Endothelial cell of umbilical vein (primary cell): Measurements from ENCODE around the gene CFD. TPM values are rescaled to one million over a fixed set of nuclear protein-coding genes. Genes with fewer than 3 reads are reported as not detected.
"Not testable (repeated sequence)": the region's sequence is repeated elsewhere in the genome, so short reads cannot be mapped to it uniquely, and the experiment has no call there.

Experiments used
- BruUV-seq: library from RNA; stranded (reverse); fragments of 400-500 nt; replicated peaks from 2 replicates; lab custom pipeline; 2021; lab: Mats Ljungman, UMichigan
- CTCF ChIA-PET: fragments of 300-600, 350-600 bp; sonication (Branson Sonifier 250); formaldehyde crosslinking; loops from one replicate; lab custom pipeline; 2021; ENCODE audit warnings: antibody characterized with exemption, inconsistent platforms; lab: Charles Lee
- POLR2A ChIA-PET: fragments of 300-600, 350-600 bp; sonication (Branson Sonifier 250); formaldehyde crosslinking; loops from one replicate; lab custom pipeline; 2021; ENCODE audit warnings: antibody characterized with exemption, inconsistent platforms; lab: Charles Lee
- DNase-seq: peaks from one replicate; pipeline ENCODE4 v3.0.0-alpha.2; 2011; ENCODE audit warnings: low read depth, low spot score
- FAIRE-seq: peaks from 2 replicates; lab custom pipeline; 2011; peaks lifted over from hg19 to GRCh38; lab: Jason Lieb, UNC
- H2AFZ ChIP-seq: 2 replicates; pipeline ENCODE4 v1.6.0; 2012; ENCODE audit warnings: low read depth, low read length, control low read depth, inconsistent platforms
- H3K27ac ChIP-seq: 2 replicates; pipeline ENCODE4 v1.5.1; 2011; ENCODE audit warnings: low read depth, mild to moderate bottlenecking, control low read depth, low read length, moderate library complexity; ENCODE audit not compliant: insufficient read depth
- H3K27me3 ChIP-seq, 2 experiments: 2 replicates each; pipeline versions ENCODE4 v1.6.0 to v1.6.1; 2011; ENCODE audit warnings: low read length in 2 of 2, mixed read lengths in 1 of 2; ENCODE audit not compliant: control insufficient read depth in 2 of 2, insufficient read depth in 2 of 2
- H3K36me3 ChIP-seq, 2 experiments: 2 replicates in 1 of 2; 3 replicates in 1 of 2; pipeline ENCODE4 v1.5.1; 2011; ENCODE audit warnings: low read length in 2 of 2, mild to moderate bottlenecking in 1 of 2, moderate library complexity in 1 of 2; ENCODE audit not compliant: control insufficient read depth in 2 of 2, insufficient read depth in 2 of 2; ENCODE audit errors: extremely low read depth in 1 of 2
- H3K4me1 ChIP-seq: 3 replicates; pipeline ENCODE4 v1.5.1; 2011; ENCODE audit warnings: mild to moderate bottlenecking, low read length; ENCODE audit not compliant: control insufficient read depth, insufficient read depth; ENCODE audit errors: extremely low read depth
- H3K4me2 ChIP-seq: 2 replicates; pipeline ENCODE4 v1.6.1; 2011; ENCODE audit warnings: low read length, control low read depth, mixed read lengths; ENCODE audit not compliant: insufficient read depth
- H3K4me3 ChIP-seq, 3 experiments: fragments of 200-600 bp in 1 of 3; sonication (generic), shearing (Covaris generic) in 1 of 3; replicated peaks in 1 of 3; 2 replicates each; pipeline ENCODE4 v1.5.1; 2011 to 2016; ENCODE audit warnings: control low read depth in 3 of 3, low read length in 3 of 3, mild to moderate bottlenecking in 2 of 3, inconsistent platforms in 1 of 3, low read depth in 1 of 3, moderate library complexity in 1 of 3; ENCODE audit not compliant: insufficient read depth in 1 of 3
- H3K79me2 ChIP-seq: 2 replicates; pipeline ENCODE4 v1.6.0; 2012; ENCODE audit warnings: low read length, inconsistent platforms; ENCODE audit not compliant: control insufficient read depth, insufficient read depth
- H3K9ac ChIP-seq: replicated peaks from 2 replicates; pipeline ENCODE3; 2011; ENCODE audit warnings: low read length, control low read depth; ENCODE audit not compliant: insufficient read depth; ENCODE audit errors: extremely low read depth
- H3K9me1 ChIP-seq: replicated peaks from 3 replicates; pipeline ENCODE4 v1.6.0; 2011; ENCODE audit warnings: mild to moderate bottlenecking, low read length; ENCODE audit not compliant: control insufficient read depth, insufficient read depth; ENCODE audit errors: extremely low read depth
- H3K9me3 ChIP-seq: replicated peaks from 2 replicates; pipeline ENCODE4 v1.5.1; 2012; ENCODE audit warnings: low read length, inconsistent platforms; ENCODE audit not compliant: control insufficient read depth, insufficient read depth
- H4K20me1 ChIP-seq: replicated peaks from 2 replicates; pipeline ENCODE3; 2011; ENCODE audit warnings: mild to moderate bottlenecking, low read length; ENCODE audit not compliant: control insufficient read depth, insufficient read depth; ENCODE audit errors: extremely low read depth
- EZH2 ChIP-seq: IDR thresholded peaks from 2 replicates; pipeline ENCODE4 v1.6.1; 2012; ENCODE audit warnings: borderline replicate concordance, low read depth, mild to moderate bottlenecking, moderate library complexity, low read length, inconsistent platforms; ENCODE audit not compliant: severe bottlenecking
- FOS ChIP-seq: IDR thresholded peaks from 2 replicates; pipeline ENCODE4 v1.6.1; 2011; ENCODE audit warnings: mild to moderate bottlenecking, low read length, moderate library complexity, borderline replicate concordance; ENCODE audit not compliant: insufficient read depth
- GATA2 ChIP-seq: IDR thresholded peaks from 2 replicates; pipeline ENCODE4 v1.7.0; 2011; ENCODE audit warnings: low read depth, mild to moderate bottlenecking, moderate library complexity, mixed read lengths, low read length; ENCODE audit not compliant: insufficient read length, insufficient read depth
- JUN ChIP-seq: IDR thresholded peaks from 2 replicates; pipeline ENCODE4 v1.6.1; 2011; ENCODE audit warnings: borderline replicate concordance, low read depth; ENCODE audit not compliant: insufficient read length, insufficient read depth
- MYC ChIP-seq: IDR thresholded peaks from one replicate; pipeline ENCODE4 v1.6.1; 2011; ENCODE audit warnings: mild to moderate bottlenecking, low read depth, low read length
- POLR2A ChIP-seq: IDR thresholded peaks from 2 replicates; pipeline ENCODE4 v1.6.1; 2012; ENCODE audit warnings: low read depth, mild to moderate bottlenecking, control low read depth, low read length
- POLR2AphosphoS5 ChIP-seq: IDR thresholded peaks from 2 replicates; pipeline ENCODE4 v1.6.1; 2012; ENCODE audit warnings: low read depth, mild to moderate bottlenecking, control low read depth, low read length, moderate library complexity; ENCODE audit not compliant: insufficient read depth
- dilution Hi-C: fragments of 300-500 bp; cut with MboI; formaldehyde crosslinking; loops from one replicate; pipeline ENCODE4 v1.15.0; 2019; ENCODE audit warnings: low sequenced_read_pairs; ENCODE audit not compliant: extremely low pct_ligation_motif_present
- intact Hi-C: fragments of 100-400 bp; cut with micrococcal nuclease; formaldehyde crosslinking; loops from one replicate; pipeline ENCODE4 v1.10.0; 2022
- polyA plus RNA-seq, 4 experiments: library from polyadenylated mRNA; depleted of rRNA in 3 of 4; stranded (reverse) in 3 of 4; unstranded in 1 of 4; fragments of >200 nt; gene quantifications; 2 replicates each; pipeline versions ENCODE4 v1.2.1 to v1.2.3, GENCODE V29; 2011 to 2012; ENCODE audit warnings: missing spikeins in 1 of 4
- total RNA-seq: library from RNA; stranded (reverse); gene quantifications from 2 replicates; pipeline ENCODE4 v1.2.3, GENCODE V29; 2021
- TF ChIP-seq, protein P1 (sequence below), 2 donors: IDR thresholded peaks; 1 replicate in 1 of 2; 2 replicates in 1 of 2; pipeline ENCODE4 v1.5.1; 2011; ENCODE audit warnings: low read length in 2 of 2, mild to moderate bottlenecking in 2 of 2, moderate library complexity in 2 of 2, control low read depth in 1 of 2, inconsistent platforms in 1 of 2, low read depth in 1 of 2; ENCODE audit not compliant: insufficient read depth in 1 of 2; ENCODE audit errors: extremely low read depth in 1 of 2
- TF ChIP-seq, protein P2 (sequence below): IDR thresholded peaks from 2 replicates; pipeline ENCODE4 v1.6.1; 2011; ENCODE audit not compliant: insufficient read depth, insufficient read length

CFD gene
- total and polyA plus RNA-seq, 2 donors (not counting 3 experiments of a cell fraction or from before 2014, with no cell fraction given) = 0.25 to 0.40 TPM

DNA sequence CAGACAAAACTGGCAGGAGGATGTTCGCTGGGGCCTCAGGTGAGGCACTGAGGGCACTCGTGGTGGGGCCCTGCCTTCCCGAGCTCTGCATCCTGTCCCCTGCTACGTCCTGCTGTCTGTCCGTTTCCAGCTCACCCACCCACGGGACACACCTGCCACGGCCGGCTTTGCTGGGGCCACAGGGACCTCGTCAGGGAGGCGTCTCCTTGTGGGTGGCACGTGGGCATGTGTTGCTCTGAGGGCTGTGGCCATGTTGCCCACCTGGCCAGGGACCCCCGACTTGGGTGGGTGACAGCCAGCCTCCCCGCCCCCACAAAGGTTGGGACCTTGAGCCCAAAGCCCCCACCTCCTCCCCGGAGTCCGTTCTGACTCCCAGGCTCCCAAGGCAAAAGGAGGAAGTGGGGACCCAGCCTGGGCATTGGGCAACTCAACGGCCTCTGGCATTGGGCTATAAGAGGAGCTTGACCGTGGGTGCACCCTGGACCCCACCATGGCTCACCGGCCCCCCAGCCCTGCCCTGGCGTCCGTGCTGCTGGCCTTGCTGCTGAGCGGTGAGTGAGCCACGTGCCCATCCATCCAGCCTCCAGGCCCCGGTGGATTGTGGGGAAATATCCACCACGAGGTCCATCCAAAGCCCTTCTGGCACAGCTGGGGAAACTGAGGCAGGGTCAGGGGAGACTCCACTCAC is 18.8 kb upstream of the CFD start, which contains the start of gene PRTN3:
Gene PRTN3 (plus strand): TSS at position 481 of the 688 bp plus-strand sequence. CDS start 10 bp downstream, at position 491.
- no peaks in the 10 kb centered on the region for H3K36me3 ChIP-seq
- H3K79me2 ChIP-seq = no peaks in the 10 kb centered on the region
- H3K27ac ChIP-seq = no peak within 1 kb of the TSS
- CTCF ChIA-PET = interaction anchor here (0.7 to 1.3 kb wide), 2 partner anchors 22 to 71 kb away, joined by 3 read pairs; no protein-coding TSS in a partner anchor
- TF ChIP-seq JUN (no peak), MYC (no peak), EZH2 (no peak), POLR2A (no peak), POLR2AphosphoS5 (no peak), FOS (no peak), GATA2 (no peak)
- TF ChIP-seq, protein P1, sequence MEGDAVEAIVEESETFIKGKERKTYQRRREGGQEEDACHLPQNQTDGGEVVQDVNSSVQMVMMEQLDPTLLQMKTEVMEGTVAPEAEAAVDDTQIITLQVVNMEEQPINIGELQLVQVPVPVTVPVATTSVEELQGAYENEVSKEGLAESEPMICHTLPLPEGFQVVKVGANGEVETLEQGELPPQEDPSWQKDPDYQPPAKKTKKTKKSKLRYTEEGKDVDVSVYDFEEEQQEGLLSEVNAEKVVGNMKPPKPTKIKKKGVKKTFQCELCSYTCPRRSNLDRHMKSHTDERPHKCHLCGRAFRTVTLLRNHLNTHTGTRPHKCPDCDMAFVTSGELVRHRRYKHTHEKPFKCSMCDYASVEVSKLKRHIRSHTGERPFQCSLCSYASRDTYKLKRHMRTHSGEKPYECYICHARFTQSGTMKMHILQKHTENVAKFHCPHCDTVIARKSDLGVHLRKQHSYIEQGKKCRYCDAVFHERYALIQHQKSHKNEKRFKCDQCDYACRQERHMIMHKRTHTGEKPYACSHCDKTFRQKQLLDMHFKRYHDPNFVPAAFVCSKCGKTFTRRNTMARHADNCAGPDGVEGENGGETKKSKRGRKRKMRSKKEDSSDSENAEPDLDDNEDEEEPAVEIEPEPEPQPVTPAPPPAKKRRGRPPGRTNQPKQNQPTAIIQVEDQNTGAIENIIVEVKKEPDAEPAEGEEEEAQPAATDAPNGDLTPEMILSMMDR (IDR thresholded peaks at IDR 0.05; ENCODE audit: extremely low read depth in 1 of 2, insufficient read depth in 1 of 2, low read depth in 1 of 2, low read length in 2 of 2) = no peak
- TF ChIP-seq, protein P2, sequence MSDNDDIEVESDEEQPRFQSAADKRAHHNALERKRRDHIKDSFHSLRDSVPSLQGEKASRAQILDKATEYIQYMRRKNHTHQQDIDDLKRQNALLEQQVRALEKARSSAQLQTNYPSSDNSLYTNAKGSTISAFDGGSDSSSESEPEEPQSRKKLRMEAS = no peak
- H4K20me1 ChIP-seq = no peaks in the 10 kb centered on the region
- no peaks in the 10 kb centered on the region for H3K9me3 ChIP-seq
- no peak within 1 kb of the TSS for H3K4me2 ChIP-seq
- no peaks in the 10 kb centered on the region for H3K4me1 ChIP-seq
- no TSS peak for BruUV-seq
- H3K9ac ChIP-seq = no peak within 1 kb of the TSS
- DNase-seq (no peak), FAIRE-seq (no peak)
- no peaks in the 10 kb centered on the region for H3K9me1 ChIP-seq
- dilution Hi-C loops (no loop called here), intact Hi-C loops (no loop called here)
- H3K4me3 ChIP-seq = no peak within 1 kb of the TSS
- POLR2A ChIA-PET = no interaction called here
- H3K27me3 ChIP-seq = peaks cover 0 to 6% of the 10 kb centered on the region in 2 experiments
- H2AFZ ChIP-seq = no peak within 1 kb of the TSS

DNA sequence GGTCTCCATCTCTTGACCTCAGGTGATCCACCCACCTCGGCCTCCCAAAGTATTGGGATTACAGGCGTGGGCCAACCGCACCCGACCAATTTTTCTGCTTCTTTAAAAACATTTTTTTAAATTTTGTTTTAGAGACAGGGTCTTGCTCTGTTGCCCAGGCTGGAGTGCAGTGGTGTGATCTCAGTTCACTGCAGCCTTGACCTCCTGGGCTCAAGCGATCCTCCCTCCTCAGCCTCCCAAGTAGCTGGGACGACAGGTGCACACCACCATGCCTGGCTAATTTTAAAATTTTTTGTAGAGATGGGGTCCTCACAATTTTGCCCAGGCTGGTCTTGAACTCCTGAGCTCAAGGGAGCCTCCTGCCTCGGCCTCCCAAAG is 16.7 kb upstream of the CFD start:
- H3K36me3 ChIP-seq, H3K9ac ChIP-seq, H3K79me2 ChIP-seq, dilution Hi-C loops, H3K4me2 ChIP-seq, H3K27ac ChIP-seq, H3K9me3 ChIP-seq, BruUV-seq, H3K4me1 ChIP-seq, intact Hi-C loops, H3K27me3 ChIP-seq, H4K20me1 ChIP-seq, H2AFZ ChIP-seq, DNase-seq, H3K9me1 ChIP-seq, POLR2A ChIA-PET, FAIRE-seq, H3K4me3 ChIP-seq, CTCF ChIA-PET: not testable (repeated sequence)
